HG03442 (cell line): ENCODE data around the gene CTNNBIP1.
"Not testable (repeated sequence)": the region's sequence is repeated elsewhere in the genome, so short reads cannot be mapped to it uniquely, and the experiment has no call there.

Experiments used
- ATAC-seq: cut with Tn5 transposase; IDR thresholded peaks from one replicate; pipeline ENCODE4 v1.9.1; 2021; ENCODE audit warnings: mild to moderate bottlenecking, moderate library complexity; ENCODE audit not compliant: unreplicated experiment

The CTNNBIP1 gene

GRCh38 chr1:9809100-9809510 is 101.0 kb downstream of the CTNNBIP1 start:
- no peak for ATAC-seq

- no peak for ATAC-seq
Measured at GRCh38 chr1:9808459-9808858, 101.6 kb downstream of the CTNNBIP1 start.

DNA sequence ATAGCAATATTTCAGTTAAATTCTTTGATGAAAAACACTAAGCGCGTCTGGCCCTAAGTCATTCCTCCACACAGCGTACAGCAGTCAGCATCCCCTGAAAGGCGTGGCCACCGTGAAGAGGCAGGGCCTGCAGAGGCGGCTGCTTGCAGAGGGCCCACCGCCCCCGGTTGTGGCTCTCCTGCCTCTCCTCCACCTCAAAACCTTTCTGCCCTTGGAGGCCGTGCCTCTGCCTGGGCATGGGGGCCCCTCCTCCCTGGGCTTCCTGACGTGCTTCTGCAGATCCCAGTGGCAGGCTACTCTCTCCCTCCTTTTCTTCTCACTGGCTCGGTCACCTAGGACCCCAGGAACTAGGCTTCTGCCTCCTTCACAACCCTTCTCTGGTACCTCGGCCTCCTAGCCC is 102.5 kb downstream of the CTNNBIP1 start:
- no peak for ATAC-seq

DNA sequence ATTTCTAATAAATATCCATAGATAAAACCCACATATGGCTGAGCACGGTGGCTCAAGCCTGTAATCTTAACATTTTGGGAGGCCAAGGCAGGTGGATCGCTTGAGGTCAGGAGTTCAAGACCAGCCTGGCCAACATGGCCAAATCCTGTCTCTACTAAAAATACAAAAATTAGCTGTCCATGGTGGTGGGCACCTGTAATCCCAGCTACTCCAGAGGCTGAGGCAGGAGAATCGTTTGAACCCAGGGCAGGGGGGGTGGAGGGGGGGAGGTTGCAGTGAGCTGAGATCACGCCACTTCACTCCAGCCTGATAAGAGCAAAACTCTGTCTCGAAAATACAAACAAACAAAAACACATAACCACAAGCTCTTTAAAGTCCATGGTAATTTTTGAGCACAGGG is 104.1 kb downstream of the CTNNBIP1 start:
- ATAC-seq = not testable (repeated sequence)

DNA sequence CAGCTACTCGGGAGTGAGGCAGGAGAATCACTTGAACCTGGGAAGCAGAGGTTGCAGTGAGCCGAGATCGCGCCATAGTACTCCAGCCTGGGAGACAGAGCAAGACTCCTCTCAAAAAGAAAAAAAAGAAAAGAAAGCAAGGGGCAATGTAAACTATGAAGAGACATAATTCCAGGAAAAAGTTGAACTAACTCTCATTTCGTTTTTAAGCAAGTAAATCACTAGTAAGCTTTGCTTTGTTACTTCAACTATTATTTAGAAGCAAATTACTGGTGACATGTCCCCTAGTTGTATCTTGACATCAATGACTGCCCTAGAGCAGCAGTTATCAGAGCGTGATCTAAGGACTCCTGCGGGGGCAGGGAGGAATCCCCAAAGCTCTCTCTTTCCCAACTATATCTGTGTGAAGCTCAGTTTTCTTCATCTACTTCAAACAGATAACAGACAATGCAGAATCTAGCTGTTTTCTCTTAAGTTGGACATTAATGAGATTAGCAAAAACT is 105.0 kb downstream of the CTNNBIP1 start:
- ATAC-seq = no peak

DNA sequence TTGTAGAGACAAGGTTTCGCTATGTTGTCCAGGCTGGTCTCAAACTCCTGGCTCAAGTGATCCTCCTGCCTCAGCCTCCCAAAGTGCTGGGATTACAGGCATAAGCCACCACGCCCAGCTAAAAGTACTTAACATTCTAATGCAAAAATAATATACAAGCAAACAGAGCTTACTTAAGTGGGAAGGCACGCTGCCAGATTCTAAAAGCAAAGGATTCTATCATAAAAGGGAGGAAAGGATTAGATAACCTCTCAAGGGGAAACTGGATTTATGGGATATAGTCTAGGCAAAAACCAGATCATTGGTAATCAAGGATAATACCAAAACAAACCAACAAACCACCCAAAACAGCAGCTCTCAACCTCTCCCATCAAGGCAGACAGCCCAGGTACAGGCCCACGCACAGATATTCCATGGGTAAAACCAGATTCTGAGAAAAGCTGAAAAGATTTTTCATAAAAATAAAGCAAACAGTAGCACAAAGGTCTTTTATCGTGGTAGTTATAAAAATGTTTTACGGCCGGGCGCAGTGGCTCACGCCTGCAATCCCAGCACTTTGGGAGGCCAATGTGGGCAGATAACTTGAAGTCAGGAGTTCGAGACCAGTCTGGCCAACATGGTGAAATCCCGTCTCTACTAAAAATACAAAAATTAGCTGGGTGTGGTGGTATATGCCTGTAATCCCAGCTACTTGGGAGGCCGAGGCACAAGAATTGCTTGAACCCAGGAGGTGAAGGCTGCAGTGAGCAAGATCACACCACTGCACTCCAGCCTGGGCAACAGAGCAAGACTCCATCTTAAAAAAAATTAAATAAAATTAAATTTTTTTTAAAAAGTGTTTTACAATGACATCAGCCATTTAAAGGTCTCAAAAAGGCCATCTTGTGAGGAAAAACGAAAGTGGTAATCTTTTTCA is 106.8 kb downstream of the CTNNBIP1 start:
- ATAC-seq = not testable (repeated sequence)

GRCh38 chr1:9801909-9802308 is 108.2 kb downstream of the CTNNBIP1 start:
- ATAC-seq = no peak
